Measurements from ENCODE around the gene S100A16. TPM values are rescaled to one million over a fixed set of nuclear protein-coding genes. Genes with fewer than 3 reads are reported as not detected.
"Not testable (repeated sequence)": the region's sequence is repeated elsewhere in the genome, so short reads cannot be mapped to it uniquely, and the experiment has no call there.

Gene S100A16
- polyA plus RNA-seq, 2 of the 4 experiments (the other 2 are of a cell fraction), result 270 to 298 TPM

DNA sequence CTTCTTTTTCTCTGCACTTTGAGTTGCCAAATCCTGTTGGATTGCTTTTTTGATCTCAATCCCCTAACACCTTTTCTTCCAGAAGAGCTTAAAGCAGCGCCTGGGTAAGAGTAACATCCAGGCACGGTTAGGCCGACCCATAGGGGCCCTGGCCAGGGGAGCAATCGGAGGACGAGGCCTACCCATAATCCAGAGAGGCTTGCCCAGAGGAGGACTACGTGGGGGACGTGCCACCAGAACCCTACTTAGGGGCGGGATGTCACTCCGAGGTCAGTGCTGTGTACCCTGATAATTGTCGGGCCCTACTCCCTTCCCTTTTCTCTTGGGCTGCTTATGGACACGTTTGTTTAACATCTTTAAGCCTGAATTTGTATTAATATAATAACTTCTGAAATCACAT lies 29.2 kb upstream of the S100A16 start:
- ChIA-PET POLR2A (interaction anchor here (1.3 kb wide), 1 partner anchor 14 kb away, joined by 3 read pairs; the partner anchor contains the start of genes S100A1 and S100A13), CTCF (interaction anchor here (2.7 to 3.2 kb wide), 2 partner anchors 9 to 14 kb away, joined by 8 to 22 read pairs; partner anchors contain the start of genes S100A1 and S100A13)
- ATAC-seq, result no peak
- DNase-seq (ENCODE audit: low read depth in 1 of 2, low spot score in 1 of 2), result no peak
- Histone ChIP-seq H3K27ac (no peak overlapping the region), H3K9me3 (no peaks in the 10 kb centered on the region), H3K4me3 (no peak overlapping the region), H3K4me1 (peaks cover 5% of the 10 kb centered on the region; the same call in 2 of the 3 replicates), H3K4me2 (no peak overlapping the region)
- TF ChIP-seq RAD21 (conservative IDR thresholded peaks at IDR 0.05 in 1 of 2, IDR thresholded peaks at IDR 0.05 in 1 of 2) (no peak), CHD2 (IDR thresholded peaks at IDR 0.05; ENCODE audit: low read length, partially characterized antibody) (no peak), KDM5A (IDR thresholded peaks at IDR 0.05) (no peak), JUN (IDR thresholded peaks at IDR 0.05) (no peak)
- TF ChIP-seq, protein P1, sequence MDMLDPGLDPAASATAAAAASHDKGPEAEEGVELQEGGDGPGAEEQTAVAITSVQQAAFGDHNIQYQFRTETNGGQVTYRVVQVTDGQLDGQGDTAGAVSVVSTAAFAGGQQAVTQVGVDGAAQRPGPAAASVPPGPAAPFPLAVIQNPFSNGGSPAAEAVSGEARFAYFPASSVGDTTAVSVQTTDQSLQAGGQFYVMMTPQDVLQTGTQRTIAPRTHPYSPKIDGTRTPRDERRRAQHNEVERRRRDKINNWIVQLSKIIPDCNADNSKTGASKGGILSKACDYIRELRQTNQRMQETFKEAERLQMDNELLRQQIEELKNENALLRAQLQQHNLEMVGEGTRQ (IDR thresholded peaks at IDR 0.05), result no peak
- 91% methylated on average over 11 of the region's 11 CpGs for WGBS (ENCODE audit: missing lambda C conversion rate)
- no peak for FAIRE-seq

DNA sequence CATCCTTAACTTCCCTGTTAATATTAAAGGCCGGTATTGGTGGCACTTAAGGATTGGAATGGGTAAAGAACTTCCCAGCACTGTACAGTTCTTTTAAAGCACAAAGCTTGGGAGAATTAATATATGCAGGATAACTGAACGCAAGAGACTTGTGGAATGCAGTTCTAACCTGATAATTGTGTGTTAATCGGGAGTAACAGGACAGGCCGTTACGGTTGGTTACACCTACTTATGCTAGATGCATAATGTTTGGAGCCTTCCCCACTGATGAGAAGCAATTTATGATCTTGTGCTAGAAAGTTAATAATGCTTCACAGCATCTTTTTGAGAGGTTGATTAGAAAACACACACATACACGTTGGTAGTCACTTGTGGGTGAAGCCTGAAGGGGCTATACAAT lies 27.9 kb upstream of the S100A16 start:
- CTCF ChIA-PET, result interaction anchor here (1.2 to 3.2 kb wide), 6 partner anchors 10 to 346 kb away, joined by 3 to 8 read pairs (median 4); partner anchors contain the start of gene RAB13
- H3K4me3 ChIP-seq, result no peak overlapping the region
- POLR2A ChIA-PET, result interaction anchor here (0.7 to 3.1 kb wide), 2 partner anchors 18 to 68 kb away, joined by 3 to 9 read pairs; partner anchors contain the start of gene SNAPIN

DNA sequence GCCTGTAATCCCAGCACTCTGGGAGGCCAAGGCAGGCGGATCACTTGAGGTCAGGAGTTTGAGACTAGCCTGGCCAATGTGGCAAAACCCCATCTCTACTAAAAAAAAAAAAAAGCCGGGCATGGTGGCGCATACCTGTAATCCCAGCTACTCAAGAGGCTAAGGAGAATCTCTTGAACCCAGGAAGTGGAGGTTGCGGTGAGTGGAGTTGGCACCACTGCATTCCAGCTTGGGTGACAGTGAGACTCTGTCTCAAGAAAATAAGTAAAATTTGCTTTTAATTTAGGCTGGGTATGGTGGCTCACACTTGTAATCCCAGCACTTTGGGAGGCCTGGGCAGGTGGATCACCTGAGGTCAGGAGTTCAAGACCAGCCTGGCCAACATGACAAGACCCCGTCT lies 27.3 kb upstream of the S100A16 start:
- H3K4me1 ChIP-seq, result peaks cover 22% of the 10 kb centered on the region
- not testable (repeated sequence) for DNase-seq (ENCODE audit: low read depth in 1 of 2, low spot score in 1 of 2); H3K4me2 ChIP-seq; ATAC-seq; H3K27ac ChIP-seq; FAIRE-seq; H3K9me3 ChIP-seq; H3K4me3 ChIP-seq
- WGBS (ENCODE audit: missing lambda C conversion rate), result 94% methylated on average over 5 of the region's 5 CpGs
- CTCF ChIA-PET, result interaction anchor here (0.6 to 1.7 kb wide), 7 partner anchors 11 to 1529 kb away, joined by 3 to 11 read pairs (median 4); partner anchors contain the start of gene S100A13
- POLR2A ChIA-PET, result interaction anchor here (0.8 to 3.1 kb wide), 2 partner anchors 8 to 68 kb away, joined by 8 to 9 read pairs; no protein-coding TSS in a partner anchor

More for the DNA sequence above, 27.9 kb upstream of the S100A16 start:
- TF ChIP-seq JUN (IDR thresholded peaks at IDR 0.05) (no peak), FOSB (CRISPR knock-in tag; IDR thresholded peaks at IDR 0.05) (0 out of 2 replicates have a peak, but pooled peaks have one; percentile 23), POLR2AphosphoS2 (conservative IDR thresholded peaks at IDR 0.05; ENCODE audit: low read length) (peak; percentile 46; the same call in 1 of the 2 replicates), RCOR1 (IDR thresholded peaks at IDR 0.05; ENCODE audit: low read depth, low read length) (no peak), KDM1A (IDR thresholded peaks at IDR 0.05; ENCODE audit: low read depth) (no peak)
- DNase-seq (ENCODE audit: low read depth in 1 of 2, low spot score in 1 of 2), result no peak
- no peak for ATAC-seq
- 74% methylated on average over 6 of the region's 6 CpGs for WGBS (ENCODE audit: missing lambda C conversion rate)
- Histone ChIP-seq H3K27ac (no peak overlapping the region), H3K9me3 (no peaks in the 10 kb centered on the region), H3K4me1 (peaks cover 15% of the 10 kb centered on the region; the same call in 2 of the 3 replicates), H3K4me2 (no peak overlapping the region)
- no peak for FAIRE-seq

DNA sequence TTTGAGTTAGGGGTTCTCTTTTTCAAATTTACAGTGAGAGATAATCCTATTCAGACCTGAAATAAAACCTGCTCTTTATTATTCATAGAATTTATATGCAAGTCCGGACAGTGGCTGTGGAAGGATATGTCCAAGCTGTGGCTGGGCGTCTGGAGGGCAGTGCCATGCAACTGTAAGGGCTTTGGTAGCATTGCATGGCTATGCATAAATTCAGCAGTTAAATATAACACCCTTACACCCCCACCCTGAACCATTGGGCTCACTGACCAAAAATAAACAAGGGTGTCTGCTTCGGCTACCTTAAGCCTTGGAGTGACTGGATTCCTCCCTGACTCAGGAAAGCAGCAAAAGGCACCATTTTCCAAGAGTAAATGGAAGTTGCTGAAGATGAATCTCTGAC lies 26.3 kb upstream of the S100A16 start:
- Histone ChIP-seq H3K4me2 (no peak overlapping the region), H3K4me1 (peaks cover 24% of the 10 kb centered on the region), H3K9me3 (no peaks in the 10 kb centered on the region), H3K4me3 (no peak overlapping the region), H3K27ac (no peak overlapping the region)
- ChIA-PET CTCF (interaction anchor here (0.8 to 3.1 kb wide), 8 partner anchors 12 to 130 kb away, joined by 3 to 19 read pairs (median 5); partner anchors contain the start of genes S100A1 and S100A13), POLR2A (interaction anchor here (3.1 kb wide), 1 partner anchor 67 kb away, joined by 9 read pairs; no protein-coding TSS in a partner anchor)
- no peak for ATAC-seq
- FAIRE-seq, result no peak
- 77% methylated on average over 3 of the region's 3 CpGs for WGBS (ENCODE audit: missing lambda C conversion rate)
- no peak for TF ChIP-seq FOXS1 (CRISPR knock-in tag; IDR thresholded peaks at IDR 0.05)
- TF ChIP-seq, protein P2, sequence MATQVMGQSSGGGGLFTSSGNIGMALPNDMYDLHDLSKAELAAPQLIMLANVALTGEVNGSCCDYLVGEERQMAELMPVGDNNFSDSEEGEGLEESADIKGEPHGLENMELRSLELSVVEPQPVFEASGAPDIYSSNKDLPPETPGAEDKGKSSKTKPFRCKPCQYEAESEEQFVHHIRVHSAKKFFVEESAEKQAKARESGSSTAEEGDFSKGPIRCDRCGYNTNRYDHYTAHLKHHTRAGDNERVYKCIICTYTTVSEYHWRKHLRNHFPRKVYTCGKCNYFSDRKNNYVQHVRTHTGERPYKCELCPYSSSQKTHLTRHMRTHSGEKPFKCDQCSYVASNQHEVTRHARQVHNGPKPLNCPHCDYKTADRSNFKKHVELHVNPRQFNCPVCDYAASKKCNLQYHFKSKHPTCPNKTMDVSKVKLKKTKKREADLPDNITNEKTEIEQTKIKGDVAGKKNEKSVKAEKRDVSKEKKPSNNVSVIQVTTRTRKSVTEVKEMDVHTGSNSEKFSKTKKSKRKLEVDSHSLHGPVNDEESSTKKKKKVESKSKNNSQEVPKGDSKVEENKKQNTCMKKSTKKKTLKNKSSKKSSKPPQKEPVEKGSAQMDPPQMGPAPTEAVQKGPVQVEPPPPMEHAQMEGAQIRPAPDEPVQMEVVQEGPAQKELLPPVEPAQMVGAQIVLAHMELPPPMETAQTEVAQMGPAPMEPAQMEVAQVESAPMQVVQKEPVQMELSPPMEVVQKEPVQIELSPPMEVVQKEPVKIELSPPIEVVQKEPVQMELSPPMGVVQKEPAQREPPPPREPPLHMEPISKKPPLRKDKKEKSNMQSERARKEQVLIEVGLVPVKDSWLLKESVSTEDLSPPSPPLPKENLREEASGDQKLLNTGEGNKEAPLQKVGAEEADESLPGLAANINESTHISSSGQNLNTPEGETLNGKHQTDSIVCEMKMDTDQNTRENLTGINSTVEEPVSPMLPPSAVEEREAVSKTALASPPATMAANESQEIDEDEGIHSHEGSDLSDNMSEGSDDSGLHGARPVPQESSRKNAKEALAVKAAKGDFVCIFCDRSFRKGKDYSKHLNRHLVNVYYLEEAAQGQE (IDR thresholded peaks at IDR 0.05), result no peak
- no peak for TF ChIP-seq ZNF302 (CRISPR knock-in tag; IDR thresholded peaks at IDR 0.05)
- no peak for TF ChIP-seq TFCP2L1 (CRISPR knock-in tag; IDR thresholded peaks at IDR 0.05)
- no peak for DNase-seq (ENCODE audit: low read depth in 1 of 2, low spot score in 1 of 2)

All from A549 (cell line).